Retina (tissue), 1 donor: Measurements from ENCODE around the gene TMTC2.

Experiments
- DNase-seq: peaks from one replicate; pipeline ENCODE4 v3.0.0-alpha.2; 2016

The TMTC2 gene

GRCh38 chr12:82682851-82683261 is 3.9 kb upstream of the TMTC2 start:
- DNase-seq: no peak

- peak; percentile 91 for DNase-seq
Observed at GRCh38 chr12:82685790-82686167, 927 bp upstream of the TMTC2 start.

GRCh38 chr12:82687021-82688011 is 610 bp downstream of the TMTC2 start:
- peak; percentile 79 for DNase-seq

- DNase-seq: peak; percentile 87
Observed at GRCh38 chr12:82688035-82688501, 1.4 kb downstream of the TMTC2 start.

- DNase-seq: no peak
Observed at GRCh38 chr12:82688596-82688995, 1.9 kb downstream of the TMTC2 start.

- DNase-seq: no peak
Observed at GRCh38 chr12:82690006-82690405, 3.3 kb downstream of the TMTC2 start.

- DNase-seq: no peak
Observed at GRCh38 chr12:82691513-82691912, 4.8 kb downstream of the TMTC2 start.

- no peak for DNase-seq
Observed at GRCh38 chr12:82694276-82694675, 7.6 kb downstream of the TMTC2 start.

GRCh38 chr12:82694970-82695369 is 8.3 kb downstream of the TMTC2 start:
- DNase-seq: no peak

GRCh38 chr12:82695531-82695930 is 8.8 kb downstream of the TMTC2 start:
- DNase-seq: no peak

- no peak for DNase-seq
Observed at GRCh38 chr12:82696543-82696942, 9.8 kb downstream of the TMTC2 start.

- DNase-seq: no peak
Observed at GRCh38 chr12:82698708-82699564, 12.2 kb downstream of the TMTC2 start.

GRCh38 chr12:82705774-82706173 is 19.1 kb downstream of the TMTC2 start:
- DNase-seq: no peak

GRCh38 chr12:82708061-82708879 is 21.6 kb downstream of the TMTC2 start:
- peak; percentile 47 for DNase-seq

- DNase-seq: no peak
Observed at GRCh38 chr12:82709794-82710355, 23.2 kb downstream of the TMTC2 start.

- DNase-seq: no peak
Observed at GRCh38 chr12:82710741-82711140, 24.0 kb downstream of the TMTC2 start.

- no peak for DNase-seq
Observed at GRCh38 chr12:82714427-82714826, 27.7 kb downstream of the TMTC2 start.

GRCh38 chr12:82721726-82722125 is 35.0 kb downstream of the TMTC2 start:
- no peak for DNase-seq

- no peak for DNase-seq
Observed at GRCh38 chr12:82723093-82723492, 36.4 kb downstream of the TMTC2 start.

- no peak for DNase-seq
Observed at GRCh38 chr12:82723891-82724290, 37.2 kb downstream of the TMTC2 start.

- no peak for DNase-seq
Observed at GRCh38 chr12:82725741-82726140, 39.0 kb downstream of the TMTC2 start.

- no peak for DNase-seq
Observed at GRCh38 chr12:82727886-82728285, 41.2 kb downstream of the TMTC2 start.
